ENCODE results near the gene CRHBP.

CRHBP gene

GRCh38 chr5:76927961-76928360, 24.9 kb upstream of the CRHBP start:
- H3K4me3 ChIP-seq (ENCODE audit: low read depth, low read length) = no peak overlapping the region
- no peak for TF ChIP-seq CTCF (IDR thresholded peaks at IDR 0.05; ENCODE audit: control insufficient read depth, extremely low read depth, insufficient read depth)
- DNase-seq (ENCODE audit: low read depth) = no peak

- no peak overlapping the region for H3K4me3 ChIP-seq (ENCODE audit: low read depth, low read length)
- DNase-seq (ENCODE audit: low read depth) = no peak
- TF ChIP-seq CTCF (IDR thresholded peaks at IDR 0.05; ENCODE audit: control insufficient read depth, extremely low read depth, insufficient read depth) = no peak
These were observed 22.8 kb upstream of the CRHBP start for GRCh38 chr5:76930083-76930482.

- H3K4me3 ChIP-seq (ENCODE audit: low read depth, low read length) = no peak overlapping the region
- no peak for DNase-seq (ENCODE audit: low read depth)
- TF ChIP-seq CTCF (IDR thresholded peaks at IDR 0.05; ENCODE audit: control insufficient read depth, extremely low read depth, insufficient read depth) = no peak
These were observed 14.7 kb upstream of the CRHBP start for GRCh38 chr5:76938177-76938576.

- no peak for DNase-seq (ENCODE audit: low read depth)
- no peak for TF ChIP-seq CTCF (IDR thresholded peaks at IDR 0.05; ENCODE audit: control insufficient read depth, extremely low read depth, insufficient read depth)
- no peak overlapping the region for H3K4me3 ChIP-seq (ENCODE audit: low read depth, low read length)
These were observed 11.8 kb upstream of the CRHBP start for GRCh38 chr5:76941000-76941399.

GRCh38 chr5:76941442-76941841, 11.4 kb upstream of the CRHBP start:
- no peak overlapping the region for H3K4me3 ChIP-seq (ENCODE audit: low read depth, low read length)
- no peak for DNase-seq (ENCODE audit: low read depth)
- no peak for TF ChIP-seq CTCF (IDR thresholded peaks at IDR 0.05; ENCODE audit: control insufficient read depth, extremely low read depth, insufficient read depth)

GRCh38 chr5:76942581-76942980, 10.3 kb upstream of the CRHBP start:
- no peak for TF ChIP-seq CTCF (IDR thresholded peaks at IDR 0.05; ENCODE audit: control insufficient read depth, extremely low read depth, insufficient read depth)
- no peak overlapping the region for H3K4me3 ChIP-seq (ENCODE audit: low read depth, low read length)
- DNase-seq (ENCODE audit: low read depth) = no peak

- TF ChIP-seq CTCF (IDR thresholded peaks at IDR 0.05; ENCODE audit: control insufficient read depth, extremely low read depth, insufficient read depth) = no peak
- no peak for DNase-seq (ENCODE audit: low read depth)
- H3K4me3 ChIP-seq (ENCODE audit: low read depth, low read length) = no peak overlapping the region
These were observed 9.8 kb upstream of the CRHBP start for GRCh38 chr5:76943006-76943405.

Measured in LNCaP clone FGC (cell line).